ENCODE data around the gene EXOG. TPM values are rescaled to one million over a fixed set of nuclear protein-coding genes. Genes with fewer than 3 reads are reported as not detected.

EXOG gene
- total RNA-seq, 2 donors from 2014 or later, result 10.5 to 13.5 TPM

GRCh38 chr3:38473229-38473628 is 22.9 kb upstream of the EXOG start:
- WGBS, 2 donors, result 94 to 100% methylated on average over 2 of the region's 2 CpGs
- no peak for DNase-seq
- H3K4me3 ChIP-seq, result no peak overlapping the region
- no peaks in the 10 kb centered on the region for H3K9me3 ChIP-seq
- no peak overlapping the region for H3K27ac ChIP-seq
- TF ChIP-seq POLR2A (IDR thresholded peaks at IDR 0.05) (no peak), CTCF (IDR thresholded peaks at IDR 0.05) (no peak)
- H3K27me3 ChIP-seq, result no peaks in the 10 kb centered on the region
- no peak for ATAC-seq
- intact Hi-C loops (cut with DNase I), result no loop called here
- H3K36me3 ChIP-seq (replicated peaks in 1 of 2; ENCODE audit: insufficient read depth in 1 of 2, low read depth in 2 of 2), result no peaks in the 10 kb centered on the region
- H3K4me1 ChIP-seq, result peaks cover 39% of the 10 kb centered on the region

DNA sequence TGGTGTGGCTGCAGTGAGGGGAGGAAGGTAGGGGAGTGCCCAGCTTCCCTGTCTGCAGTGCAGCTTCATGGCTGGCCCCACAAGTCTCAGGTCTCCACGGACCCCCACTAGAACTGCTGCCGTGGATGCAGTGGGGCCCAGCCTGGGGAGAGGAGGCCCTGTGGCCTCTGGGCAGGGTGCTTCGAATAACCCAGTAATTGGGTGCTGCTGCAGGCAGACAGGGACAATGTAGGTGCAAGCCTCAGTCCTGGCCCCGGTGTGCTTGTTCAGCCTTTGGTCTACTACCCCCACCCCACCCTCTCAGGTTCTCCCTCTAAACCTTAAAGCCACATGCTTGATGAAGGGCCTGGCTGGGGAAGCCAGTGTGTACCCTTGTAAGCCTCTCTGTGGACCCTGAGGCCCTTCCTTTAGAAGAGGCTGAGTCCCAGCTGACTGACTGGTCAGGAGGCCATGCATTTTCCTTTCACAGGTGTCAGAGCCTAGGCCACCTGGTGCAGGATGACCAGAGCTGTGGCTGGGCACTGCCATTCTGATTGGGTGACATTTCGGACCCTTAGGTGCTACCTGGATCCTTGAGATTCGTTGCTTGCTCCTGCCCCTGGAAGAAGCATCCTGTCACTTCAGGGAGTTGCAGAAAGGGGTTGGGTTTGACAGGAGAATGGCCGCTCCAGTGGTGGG is 21.1 kb upstream of the EXOG start:
- H3K27me3 ChIP-seq, result no peaks in the 10 kb centered on the region
- no peak overlapping the region for H3K27ac ChIP-seq
- H3K4me1 ChIP-seq, result peaks cover 23% of the 10 kb centered on the region
- WGBS, 2 donors, result 88 to 93% methylated on average over 2 to 7 of the region's 7 CpGs
- H3K9me3 ChIP-seq, result no peaks in the 10 kb centered on the region
- intact Hi-C loops (cut with DNase I), result loop anchor here (5.0 kb wide), 1 partner anchor 128 kb away; the partner anchor contains the start of gene XYLB
- ATAC-seq, result no peak
- no peak overlapping the region for H3K4me3 ChIP-seq
- no peak for TF ChIP-seq CTCF (IDR thresholded peaks at IDR 0.05)
- no peak for TF ChIP-seq POLR2A (IDR thresholded peaks at IDR 0.05)
- DNase-seq, result no peak
- no peaks in the 10 kb centered on the region for H3K36me3 ChIP-seq (replicated peaks in 1 of 2; ENCODE audit: insufficient read depth in 1 of 2, low read depth in 2 of 2)

DNA sequence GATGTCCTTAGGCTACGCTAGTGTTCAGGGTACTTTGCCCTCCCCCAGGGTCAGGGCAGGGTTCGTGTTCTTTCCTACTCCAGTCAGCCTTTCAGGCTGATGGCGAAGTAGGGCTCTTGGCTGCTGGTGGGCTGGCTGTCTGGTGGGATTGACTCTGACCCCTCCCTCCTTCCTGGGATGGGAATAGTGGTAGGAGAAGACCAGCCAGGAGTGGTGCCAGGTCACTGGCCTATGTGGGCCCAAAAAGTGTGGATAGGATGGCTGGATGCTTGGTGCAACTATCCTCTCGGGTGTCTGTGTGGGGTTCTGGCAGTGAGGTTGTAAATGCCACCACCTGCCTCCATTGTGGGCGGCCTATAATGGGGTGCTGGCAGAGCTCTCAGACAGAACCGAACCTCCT is 20.4 kb upstream of the EXOG start:
- no peak for TF ChIP-seq CTCF (IDR thresholded peaks at IDR 0.05)
- no peak for TF ChIP-seq POLR2A (IDR thresholded peaks at IDR 0.05)
- no peak overlapping the region for H3K27ac ChIP-seq
- DNase-seq (no peak), ATAC-seq (no peak)
- no peaks in the 10 kb centered on the region for H3K36me3 ChIP-seq (replicated peaks in 1 of 2; ENCODE audit: insufficient read depth in 1 of 2, low read depth in 2 of 2)
- H3K4me3 ChIP-seq, result no peak overlapping the region
- H3K4me1 ChIP-seq, result peaks cover 23% of the 10 kb centered on the region
- intact Hi-C loops (cut with DNase I), result loop anchor here (5.0 kb wide), 1 partner anchor 128 kb away; the partner anchor contains the start of gene XYLB
- no peaks in the 10 kb centered on the region for H3K27me3 ChIP-seq
- 82 to 95% methylated on average over 6 of the region's 6 CpGs for WGBS, 2 donors
- H3K9me3 ChIP-seq, result no peaks in the 10 kb centered on the region

DNA sequence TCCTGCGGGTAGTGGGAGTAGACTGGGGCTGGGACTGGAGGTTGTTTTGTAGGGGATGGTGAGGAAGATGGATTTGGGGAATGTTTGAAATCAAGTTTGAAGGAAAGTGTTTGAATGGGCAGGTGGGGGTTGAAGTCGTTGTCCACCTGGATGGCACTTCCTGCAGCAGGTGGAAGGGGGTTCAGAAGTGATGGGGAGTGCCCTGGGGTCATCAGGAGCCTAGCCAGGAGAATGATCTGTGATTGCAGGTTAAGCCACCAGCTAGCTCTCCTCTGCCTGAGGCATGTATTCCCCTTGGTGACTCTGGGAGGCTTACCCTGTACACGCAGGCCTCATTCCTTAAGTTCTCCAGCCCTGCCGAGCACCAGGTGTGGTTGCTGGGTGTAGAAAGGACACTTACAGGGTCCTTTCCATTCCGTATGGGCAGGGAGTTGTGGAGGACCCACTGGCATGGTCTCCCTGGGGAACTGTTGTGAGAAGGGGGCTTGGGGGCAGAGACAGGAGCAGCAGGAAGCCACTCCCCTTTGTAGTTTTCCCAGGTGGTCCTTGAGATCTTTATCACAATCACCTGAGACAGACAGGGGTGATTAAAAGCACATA is 19.9 kb upstream of the EXOG start:
- ATAC-seq (no peak), DNase-seq (no peak)
- H3K27ac ChIP-seq, result no peak overlapping the region
- no peaks in the 10 kb centered on the region for H3K27me3 ChIP-seq
- 77 to 100% methylated on average over 3 to 5 of the region's 5 CpGs for WGBS, 2 donors
- H3K36me3 ChIP-seq (replicated peaks in 1 of 2; ENCODE audit: insufficient read depth in 1 of 2, low read depth in 2 of 2), result peaks cover 0 to 2% of the 10 kb centered on the region in 2 donors
- no peaks in the 10 kb centered on the region for H3K9me3 ChIP-seq
- H3K4me3 ChIP-seq, result no peak overlapping the region
- no peak for TF ChIP-seq CTCF (IDR thresholded peaks at IDR 0.05)
- TF ChIP-seq POLR2A (IDR thresholded peaks at IDR 0.05), result no peak
- intact Hi-C loops (cut with DNase I), result loop anchor here (5.0 kb wide), 1 partner anchor 129 kb away; the partner anchor contains the start of gene XYLB
- H3K4me1 ChIP-seq, result peaks cover 21% of the 10 kb centered on the region
